ENCODE measurements around the gene NCKAP1.
"Not testable (repeated sequence)": the region's sequence is repeated elsewhere in the genome, so short reads cannot be mapped to it uniquely, and the experiment has no call there.

Gene NCKAP1

DNA sequence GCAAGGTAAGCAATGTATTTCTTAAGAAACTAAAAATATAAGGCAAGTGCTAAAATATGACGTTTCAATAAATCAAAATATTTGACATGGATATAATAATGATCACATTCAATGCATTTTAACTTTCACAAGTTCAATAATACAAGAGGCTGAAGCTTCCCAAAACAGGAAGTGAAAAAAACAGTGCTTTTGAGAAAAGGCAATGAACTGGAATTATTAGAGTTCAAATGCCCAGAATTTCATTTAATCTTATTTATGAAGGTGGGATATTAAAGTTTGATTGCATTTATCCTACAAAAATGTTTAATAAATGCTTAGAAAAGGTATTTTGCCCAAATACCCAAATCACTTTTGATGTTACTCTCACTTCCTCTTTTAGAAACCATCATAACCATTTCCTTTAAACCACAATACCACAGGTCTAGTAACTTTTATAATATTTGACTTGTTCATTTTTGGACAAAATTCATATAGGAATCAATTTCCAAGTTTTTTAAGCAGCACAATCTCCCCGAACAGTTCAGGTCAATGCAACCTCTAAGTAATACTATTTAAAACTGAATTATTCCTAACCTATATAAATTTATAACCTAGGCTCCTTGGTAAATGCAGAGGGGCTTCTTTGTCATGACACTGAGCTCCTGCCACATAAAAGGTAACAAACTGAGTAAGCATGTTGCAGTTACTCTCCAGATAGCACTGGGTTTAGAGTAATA lies 2.1 kb downstream of the NCKAP1 start:
- DNase-seq (ENCODE audit: low spot score) = no peak

DNA sequence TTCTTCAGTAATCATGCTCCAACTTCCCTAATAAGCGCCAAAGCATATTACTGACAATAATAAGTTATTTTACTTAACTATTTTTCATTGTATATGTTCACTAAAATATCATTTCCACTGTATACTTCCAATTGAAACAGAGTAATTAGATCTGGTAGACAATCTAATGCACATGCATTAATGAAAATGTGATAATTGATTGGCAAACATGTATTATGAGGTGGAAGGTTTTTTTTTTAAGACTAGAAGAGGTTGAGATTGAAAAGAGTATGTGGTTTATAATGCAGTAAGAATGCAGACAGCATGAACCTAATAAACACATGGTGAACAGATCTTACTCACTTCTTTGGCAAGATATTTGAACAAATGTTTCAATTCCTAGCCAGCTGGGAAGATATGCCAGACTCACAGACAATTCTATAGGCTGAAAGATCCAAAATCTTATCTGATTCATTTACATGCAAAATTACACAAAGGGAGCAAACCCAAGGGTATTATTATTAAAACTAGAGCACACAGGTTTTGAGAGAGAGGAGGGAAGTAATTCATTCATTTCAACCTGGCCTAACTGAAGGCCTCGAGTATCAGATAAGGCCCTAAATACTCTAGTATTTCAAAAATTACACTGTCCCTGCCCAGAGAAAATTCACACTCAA lies 2.8 kb downstream of the NCKAP1 start:
- peak; percentile 39 for DNase-seq (ENCODE audit: low spot score)

- no peak for DNase-seq (ENCODE audit: low spot score)
Measured at GRCh38 chr2:183034806-183035205, 3.5 kb downstream of the NCKAP1 start.

DNA sequence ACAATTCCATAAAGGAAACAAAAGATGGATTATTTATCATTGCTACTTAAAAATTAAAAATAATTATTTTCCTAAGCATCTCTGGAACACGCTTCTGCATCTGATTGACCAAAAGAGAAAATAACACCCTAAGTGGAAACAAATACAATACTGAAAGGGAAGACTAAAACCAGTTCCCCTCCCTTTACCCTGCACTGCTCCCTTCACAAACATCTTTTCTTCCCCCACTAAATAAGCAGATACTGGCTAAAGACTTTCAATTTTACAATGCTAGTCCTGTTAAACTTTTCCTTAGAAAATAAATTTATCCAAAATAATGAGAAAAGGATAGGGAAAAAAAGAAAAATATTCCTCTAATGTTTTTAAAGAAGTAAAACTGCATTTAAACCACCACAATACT lies 4.3 kb downstream of the NCKAP1 start:
- no peak for DNase-seq (ENCODE audit: low spot score)

GRCh38 chr2:183031911-183032794 lies 6.1 kb downstream of the NCKAP1 start:
- no peak for DNase-seq (ENCODE audit: low spot score)

- peak; percentile 7 for DNase-seq (ENCODE audit: low spot score)
Measured at GRCh38 chr2:183029219-183029618, 9.0 kb downstream of the NCKAP1 start.

- no peak for DNase-seq (ENCODE audit: low spot score)
Measured at GRCh38 chr2:183028108-183028507, 10.1 kb downstream of the NCKAP1 start.

DNA sequence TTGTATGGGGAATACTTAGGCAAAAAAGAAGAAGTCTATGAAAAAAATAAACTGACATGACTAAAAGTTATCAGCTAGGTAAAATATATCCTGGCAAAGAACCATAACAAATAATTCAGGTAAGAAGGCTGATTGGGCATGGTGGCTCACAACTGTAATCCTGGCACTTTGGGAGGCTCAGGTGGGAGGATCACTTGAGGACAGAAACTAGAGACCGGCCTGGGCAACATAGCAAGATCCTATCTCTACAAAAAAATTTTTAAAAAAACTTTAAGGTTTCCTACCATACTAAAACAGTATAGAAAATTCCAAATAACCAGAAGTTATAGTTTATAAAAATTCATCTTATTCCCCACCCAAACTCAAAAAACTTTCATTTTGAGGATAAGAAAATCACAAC lies 10.8 kb downstream of the NCKAP1 start:
- no peak for DNase-seq (ENCODE audit: low spot score)

DNA sequence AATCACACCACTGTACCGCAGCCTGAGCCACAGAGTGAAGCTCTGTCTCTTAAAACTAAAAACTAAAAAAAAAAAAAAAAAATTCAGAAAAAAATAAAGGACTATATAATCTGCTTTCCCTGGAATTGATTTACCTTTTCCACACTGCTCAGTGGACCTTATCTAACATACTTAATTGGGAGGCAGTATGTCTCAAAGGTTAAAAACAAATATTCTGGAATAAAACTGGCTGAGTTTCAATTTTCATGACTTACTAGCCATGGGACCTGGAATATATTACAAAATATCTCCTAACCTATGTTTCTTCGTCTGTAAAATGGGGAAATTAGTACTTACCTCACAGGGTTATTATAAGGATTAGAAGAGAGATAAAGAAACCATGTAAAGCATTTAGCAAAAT lies 11.8 kb downstream of the NCKAP1 start:
- DNase-seq (ENCODE audit: low spot score) = no peak

- DNase-seq (ENCODE audit: low spot score) = no peak
Measured at GRCh38 chr2:183025993-183026392, 12.3 kb downstream of the NCKAP1 start.

DNA sequence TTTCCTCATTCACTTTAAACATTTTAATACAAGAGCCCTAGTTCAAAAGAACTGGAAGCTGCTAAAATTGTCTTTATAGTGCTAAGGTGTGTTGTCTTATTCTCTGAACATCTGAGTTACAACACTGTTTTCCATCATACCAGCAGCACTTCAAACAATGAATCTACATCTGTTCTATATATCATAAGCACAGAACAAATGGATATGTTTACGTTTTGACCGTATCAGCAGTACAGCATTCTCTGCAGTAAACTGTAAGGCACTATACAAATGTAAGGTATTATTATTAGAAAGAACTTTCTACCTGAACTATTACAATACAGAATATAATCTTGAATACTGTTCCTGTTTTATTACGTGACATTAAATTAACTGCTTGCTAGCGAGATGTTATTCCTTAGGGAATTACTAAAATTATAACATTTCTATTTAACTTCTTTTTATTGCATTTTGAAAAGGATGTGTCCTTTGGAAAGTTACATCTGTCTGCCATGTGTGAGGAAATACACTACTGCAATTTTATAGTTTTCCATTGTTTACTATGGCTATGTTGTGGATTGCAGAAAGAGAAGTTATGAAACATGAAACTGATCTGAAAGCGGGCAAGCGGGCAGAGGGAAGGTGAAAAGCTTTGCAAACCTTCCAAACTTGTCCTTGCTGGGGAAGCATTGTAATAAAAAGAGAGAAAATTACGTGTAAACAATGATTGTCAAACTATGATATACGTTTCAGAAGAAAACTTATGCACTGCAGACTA lies 13.7 kb downstream of the NCKAP1 start:
- peak; percentile 35 for DNase-seq (ENCODE audit: low spot score)

GRCh38 chr2:183022711-183023110 lies 15.5 kb downstream of the NCKAP1 start:
- no peak for DNase-seq (ENCODE audit: low spot score)

DNA sequence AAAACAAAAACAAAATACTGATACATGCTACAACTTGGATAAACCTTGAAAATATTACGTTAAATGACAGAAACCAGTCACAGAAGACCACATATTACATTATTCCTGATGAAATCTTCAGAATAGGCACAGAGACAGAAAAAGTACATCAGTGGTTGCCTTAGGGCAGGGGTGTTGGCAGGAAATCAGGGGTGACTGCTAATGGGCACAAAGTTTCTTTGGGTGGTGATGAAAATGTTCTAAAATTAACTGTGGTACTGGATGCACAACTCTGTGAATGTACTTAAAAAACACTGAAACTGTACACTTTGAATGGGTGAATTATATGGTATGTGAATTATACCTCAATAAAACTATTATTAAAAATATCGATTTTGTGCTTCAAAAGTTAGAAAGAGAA lies 16.6 kb downstream of the NCKAP1 start:
- DNase-seq (ENCODE audit: low spot score) = no peak

GRCh38 chr2:183019718-183020442 lies 18.4 kb downstream of the NCKAP1 start:
- no peak for DNase-seq (ENCODE audit: low spot score)

DNA sequence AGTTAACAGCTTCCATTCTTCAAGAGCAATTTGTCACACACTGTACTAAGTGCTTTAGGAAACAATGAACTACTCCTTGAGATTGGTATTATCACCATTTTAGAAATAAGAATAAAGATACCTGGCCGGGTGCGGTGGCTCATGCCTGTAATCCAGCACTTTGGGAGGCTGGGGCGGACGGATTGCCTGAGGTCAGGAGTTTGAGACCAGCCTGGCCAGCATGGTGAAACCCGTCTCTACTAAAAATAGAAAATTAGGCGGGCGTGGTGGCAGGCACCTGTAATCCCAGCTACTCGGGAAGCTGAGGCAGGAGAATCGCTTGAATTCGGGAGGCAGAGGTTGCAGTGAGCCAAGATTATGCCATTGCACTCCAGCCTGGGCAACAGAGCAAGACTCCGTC lies 20.4 kb downstream of the NCKAP1 start:
- DNase-seq (ENCODE audit: low spot score) = not testable (repeated sequence)

- DNase-seq (ENCODE audit: low spot score) = no peak
Measured at GRCh38 chr2:183014005-183014404, 24.3 kb downstream of the NCKAP1 start.

DNA sequence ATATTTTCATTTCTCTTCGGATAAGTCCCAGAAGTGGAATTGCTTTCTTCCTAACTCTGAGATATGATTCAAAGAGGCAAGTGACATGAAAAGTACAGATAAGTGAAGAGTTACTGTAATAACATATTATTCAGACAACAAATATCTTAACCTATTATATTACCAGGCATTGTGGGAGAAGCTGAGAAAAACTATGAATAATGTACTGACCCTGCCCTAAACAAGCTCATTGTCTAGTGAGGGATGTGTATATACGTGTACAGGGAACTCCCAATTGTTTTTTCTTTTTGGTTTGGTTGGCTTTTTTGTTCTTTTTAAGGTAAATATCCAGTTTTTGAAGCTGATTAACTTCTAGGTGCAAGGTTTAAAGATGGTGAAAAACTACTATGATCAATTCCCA lies 26.5 kb downstream of the NCKAP1 start:
- DNase-seq (ENCODE audit: low spot score) = no peak

DNA sequence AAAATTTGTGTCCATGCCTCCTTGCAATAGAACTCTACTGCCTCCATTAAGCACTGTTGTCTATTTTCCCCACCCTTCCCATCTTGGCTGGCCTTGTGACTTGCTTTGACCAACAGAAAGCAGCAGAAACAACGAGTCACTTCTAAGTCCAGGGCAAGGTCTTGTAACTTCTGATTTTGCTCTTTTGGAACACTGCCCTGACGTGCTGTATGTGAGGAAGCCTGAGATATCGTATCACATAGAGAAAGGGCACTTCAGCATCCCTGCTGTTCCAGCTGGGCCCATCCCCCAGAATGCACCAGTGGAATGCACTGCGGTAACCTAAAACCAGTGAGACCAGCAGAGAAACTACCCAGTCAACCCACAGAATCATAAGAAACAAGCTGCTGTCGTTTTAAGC lies 28.1 kb downstream of the NCKAP1 start:
- peak; percentile 7 for DNase-seq (ENCODE audit: low spot score)

GRCh38 chr2:183009249-183009899 lies 28.9 kb downstream of the NCKAP1 start:
- DNase-seq (ENCODE audit: low spot score) = no peak

- DNase-seq (ENCODE audit: low spot score) = no peak
Measured at GRCh38 chr2:183001948-183002347, 36.3 kb downstream of the NCKAP1 start.

- DNase-seq (ENCODE audit: low spot score) = no peak
Measured at GRCh38 chr2:183000846-183001245, 37.4 kb downstream of the NCKAP1 start.

Measured in AG20443 (cell line).